ENCODE results near the gene CCDC136.

The CCDC136 gene

GRCh38 chr7:128833148-128833945 is 41.6 kb downstream of the CCDC136 start:
- peak; percentile 45 for DNase-seq

GRCh38 chr7:128833946-128834325 is 42.2 kb downstream of the CCDC136 start:
- no peak for DNase-seq

- DNase-seq, result no peak
Observed at GRCh38 chr7:128835231-128835751, 43.5 kb downstream of the CCDC136 start.

GRCh38 chr7:128835790-128836641 is 44.2 kb downstream of the CCDC136 start:
- DNase-seq, result no peak

DNA sequence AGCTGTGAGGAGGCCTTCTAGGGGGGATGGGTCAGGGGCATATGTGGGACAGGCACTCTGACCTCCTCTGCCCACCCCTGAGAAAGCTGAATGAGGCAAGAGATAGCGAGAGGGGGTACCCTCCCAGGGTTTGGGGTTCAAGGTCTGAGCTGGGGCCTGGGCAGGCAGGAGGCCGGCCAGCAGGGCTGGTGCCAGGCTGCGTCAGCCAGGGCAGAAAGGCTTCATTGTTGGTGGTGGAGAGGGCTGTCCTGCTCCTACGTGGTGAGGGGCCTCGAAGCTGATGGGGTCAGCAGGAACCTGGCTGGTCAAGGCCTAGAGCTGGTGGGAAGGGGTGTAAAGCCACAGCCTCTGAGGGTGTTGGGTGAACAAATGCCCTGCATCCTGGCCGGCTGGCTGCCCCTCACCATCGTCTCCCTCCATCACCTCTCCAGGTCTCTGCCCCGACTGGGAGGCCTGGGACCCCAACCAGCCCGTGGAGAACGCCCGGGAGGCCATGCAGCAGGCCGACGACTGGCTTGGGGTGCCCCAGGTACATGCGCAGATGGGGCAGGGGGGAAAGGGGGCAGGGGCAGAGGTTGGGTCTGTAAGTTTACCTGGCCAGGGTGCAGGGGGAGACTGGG is 45.1 kb downstream of the CCDC136 start:
- DNase-seq, result no peak

DNA sequence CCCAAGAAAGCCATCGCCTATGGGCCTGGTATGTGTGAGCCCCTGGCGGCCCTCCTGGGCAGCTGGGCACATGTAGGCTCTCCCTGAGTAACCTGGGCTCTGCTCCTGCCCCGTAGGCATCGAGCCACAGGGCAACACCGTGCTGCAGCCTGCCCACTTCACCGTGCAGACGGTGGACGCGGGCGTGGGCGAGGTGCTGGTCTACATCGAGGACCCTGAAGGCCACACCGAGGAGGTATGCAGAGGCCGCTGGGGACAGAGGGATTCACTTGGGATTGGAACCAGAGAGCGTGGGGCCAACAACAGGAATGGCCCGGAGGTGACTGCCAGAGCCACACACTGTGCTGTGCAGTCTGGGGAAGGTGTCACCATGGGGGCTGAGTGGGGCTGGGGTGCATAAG is 45.8 kb downstream of the CCDC136 start:
- no peak for DNase-seq

DNA sequence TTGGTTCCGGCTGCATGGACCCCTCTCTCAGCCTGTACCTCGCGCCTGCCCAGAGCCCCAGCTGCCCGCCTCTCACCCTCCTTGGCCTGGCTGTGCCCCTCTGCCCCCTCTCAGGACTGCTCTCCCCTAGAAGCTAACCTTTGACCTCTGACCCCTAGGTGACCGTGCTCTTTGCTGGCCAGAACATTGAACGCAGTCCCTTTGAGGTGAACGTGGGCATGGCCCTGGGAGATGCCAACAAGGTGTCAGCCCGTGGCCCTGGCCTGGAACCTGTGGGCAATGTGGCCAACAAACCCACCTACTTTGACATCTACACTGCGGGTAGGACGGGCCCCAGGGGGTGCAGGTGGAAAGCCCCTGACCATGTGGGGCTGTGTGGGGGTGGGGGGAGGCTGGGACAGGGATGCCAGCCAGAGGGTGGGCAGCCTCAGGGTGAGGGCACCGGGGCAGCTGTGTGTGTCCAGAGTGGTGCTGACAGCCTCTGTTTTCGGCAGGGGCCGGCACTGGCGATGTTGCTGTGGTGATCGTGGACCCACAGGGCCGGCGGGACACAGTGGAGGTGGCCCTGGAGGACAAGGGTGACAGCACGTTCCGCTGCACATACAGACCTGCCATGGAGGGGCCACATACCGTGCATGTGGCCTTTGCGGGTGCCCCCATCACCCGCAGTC is 46.5 kb downstream of the CCDC136 start:
- no peak for DNase-seq

GRCh38 chr7:128838981-128839731 is 47.4 kb downstream of the CCDC136 start:
- DNase-seq, result no peak

GRCh38 chr7:128839751-128840177 is 48.0 kb downstream of the CCDC136 start:
- no peak for DNase-seq

DNA sequence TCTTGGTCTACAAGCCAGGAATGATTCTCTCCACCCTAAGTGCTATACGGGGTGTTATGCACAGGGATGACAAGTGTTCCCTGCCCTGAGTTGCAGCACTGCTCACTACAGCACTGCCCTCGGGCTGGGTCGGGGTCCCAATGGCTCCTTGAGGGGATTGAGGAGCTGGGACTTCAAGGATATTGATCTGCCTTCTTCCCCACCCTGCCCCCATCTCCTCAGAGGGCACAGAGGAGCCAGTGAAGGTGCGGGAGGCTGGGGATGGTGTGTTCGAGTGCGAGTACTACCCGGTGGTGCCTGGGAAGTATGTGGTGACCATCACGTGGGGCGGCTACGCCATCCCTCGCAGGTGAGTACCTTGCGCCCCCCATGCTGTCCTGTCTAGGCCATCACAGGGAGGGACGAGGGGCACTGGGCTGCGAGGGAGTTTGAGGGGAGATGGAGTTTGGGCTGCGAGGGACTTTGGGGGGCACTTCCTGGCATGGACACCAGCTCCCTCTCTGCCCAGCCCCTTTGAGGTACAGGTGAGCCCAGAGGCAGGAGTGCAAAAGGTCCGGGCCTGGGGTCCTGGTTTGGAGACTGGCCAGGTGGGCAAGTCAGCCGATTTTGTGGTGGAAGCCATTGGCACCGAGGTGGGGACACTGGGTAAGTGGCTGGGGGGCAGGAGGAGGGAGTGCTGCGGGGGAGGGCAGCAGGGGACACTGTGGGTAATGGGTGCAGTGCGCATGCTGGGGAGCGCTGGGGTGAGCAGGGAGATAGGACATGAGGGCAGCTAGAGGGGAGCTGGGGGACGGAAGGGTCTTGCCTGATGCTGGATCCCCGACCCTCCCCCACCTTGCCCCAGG is 48.8 kb downstream of the CCDC136 start:
- DNase-seq, result no peak

DNA sequence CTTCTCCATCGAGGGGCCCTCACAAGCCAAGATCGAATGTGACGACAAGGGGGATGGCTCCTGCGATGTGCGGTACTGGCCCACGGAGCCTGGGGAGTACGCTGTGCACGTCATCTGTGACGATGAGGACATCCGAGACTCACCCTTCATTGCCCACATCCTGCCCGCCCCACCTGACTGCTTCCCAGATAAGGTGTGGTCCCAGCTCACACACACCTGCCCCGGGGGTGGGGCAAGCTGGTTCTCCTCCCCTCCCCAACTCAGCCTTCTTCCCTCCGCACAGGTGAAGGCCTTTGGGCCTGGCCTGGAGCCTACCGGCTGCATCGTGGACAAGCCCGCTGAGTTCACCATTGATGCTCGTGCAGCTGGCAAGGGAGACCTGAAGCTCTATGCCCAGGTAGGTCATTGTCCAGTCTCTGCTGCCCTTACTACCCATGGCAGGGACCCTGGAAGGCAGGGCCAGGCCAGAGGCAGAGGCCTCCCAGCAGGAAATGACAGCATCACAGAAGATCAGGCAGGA is 49.5 kb downstream of the CCDC136 start:
- DNase-seq, result no peak

- DNase-seq, result no peak
Observed at GRCh38 chr7:128841921-128842673, 50.3 kb downstream of the CCDC136 start.

DNA sequence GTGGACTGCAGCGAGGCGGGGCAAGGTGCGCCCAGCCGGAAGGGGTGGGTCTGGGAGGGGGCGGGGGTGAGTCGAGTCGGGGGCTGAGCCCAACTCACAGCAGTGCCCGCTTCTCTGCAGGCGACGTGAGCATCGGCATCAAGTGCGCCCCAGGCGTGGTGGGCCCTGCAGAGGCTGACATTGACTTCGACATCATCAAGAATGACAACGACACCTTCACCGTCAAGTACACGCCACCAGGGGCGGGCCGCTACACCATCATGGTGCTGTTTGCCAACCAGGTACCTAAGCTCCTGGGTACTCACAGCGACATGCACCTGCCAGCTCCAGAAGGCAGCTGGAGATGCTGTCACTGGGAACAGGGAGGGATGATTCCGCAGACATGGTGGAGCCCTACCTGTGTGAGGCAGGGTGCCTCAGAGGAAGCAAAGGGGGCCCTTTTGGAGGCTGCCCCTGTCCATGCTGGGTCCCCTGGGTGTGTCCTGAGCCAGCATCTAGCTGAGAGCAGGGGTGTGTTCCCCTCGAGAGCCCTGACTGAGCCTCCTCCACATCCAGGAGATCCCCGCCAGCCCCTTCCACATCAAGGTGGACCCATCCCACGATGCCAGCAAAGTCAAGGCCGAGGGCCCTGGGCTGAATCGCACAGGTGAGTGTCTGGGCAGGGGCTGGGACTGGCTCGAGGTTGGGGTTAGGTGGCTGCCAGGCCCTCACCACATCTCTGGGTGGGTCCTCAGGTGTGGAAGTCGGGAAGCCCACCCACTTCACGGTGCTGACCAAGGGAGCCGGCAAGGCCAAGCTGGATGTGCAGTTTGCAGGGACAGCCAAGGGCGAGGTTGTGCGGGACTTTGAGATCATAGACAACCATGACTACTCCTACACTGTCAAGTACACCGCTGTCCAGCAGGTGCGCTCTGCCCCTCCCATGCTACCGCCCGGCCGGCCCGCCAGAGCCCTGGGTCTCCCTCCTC is 51.2 kb downstream of the CCDC136 start:
- no peak for DNase-seq

- DNase-seq, result no peak
Observed at GRCh38 chr7:128843938-128844621, 52.3 kb downstream of the CCDC136 start.

DNA sequence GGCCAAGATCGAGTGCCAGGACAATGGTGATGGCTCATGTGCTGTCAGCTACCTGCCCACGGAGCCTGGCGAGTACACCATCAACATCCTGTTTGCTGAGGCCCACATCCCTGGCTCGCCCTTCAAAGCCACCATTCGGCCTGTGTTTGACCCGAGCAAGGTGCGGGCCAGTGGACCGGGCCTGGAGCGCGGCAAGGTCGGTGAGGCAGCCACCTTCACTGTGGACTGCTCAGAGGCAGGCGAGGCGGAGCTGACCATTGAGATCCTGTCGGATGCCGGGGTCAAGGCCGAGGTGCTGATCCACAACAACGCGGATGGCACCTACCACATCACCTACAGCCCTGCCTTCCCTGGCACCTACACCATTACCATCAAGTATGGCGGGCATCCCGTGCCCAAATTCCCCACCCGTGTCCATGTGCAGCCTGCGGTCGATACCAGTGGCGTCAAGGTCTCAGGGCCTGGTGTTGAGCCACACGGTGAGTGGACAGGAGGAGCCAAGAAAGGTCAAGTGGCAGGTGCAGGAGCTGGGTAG is 53.1 kb downstream of the CCDC136 start:
- no peak for DNase-seq

- no peak for DNase-seq
Observed at GRCh38 chr7:128845475-128845874, 53.7 kb downstream of the CCDC136 start.

- no peak for DNase-seq
Observed at GRCh38 chr7:128845987-128846386, 54.2 kb downstream of the CCDC136 start.

All from COR-L47 (cell line).